SK-N-DZ (cell line): ENCODE data around the gene CCND1.

Source experiments
- DNase-seq: peaks from one replicate; pipeline ENCODE4 v3.0.0-alpha.2; 2015; ENCODE audit warnings: low spot score

The CCND1 gene

DNA sequence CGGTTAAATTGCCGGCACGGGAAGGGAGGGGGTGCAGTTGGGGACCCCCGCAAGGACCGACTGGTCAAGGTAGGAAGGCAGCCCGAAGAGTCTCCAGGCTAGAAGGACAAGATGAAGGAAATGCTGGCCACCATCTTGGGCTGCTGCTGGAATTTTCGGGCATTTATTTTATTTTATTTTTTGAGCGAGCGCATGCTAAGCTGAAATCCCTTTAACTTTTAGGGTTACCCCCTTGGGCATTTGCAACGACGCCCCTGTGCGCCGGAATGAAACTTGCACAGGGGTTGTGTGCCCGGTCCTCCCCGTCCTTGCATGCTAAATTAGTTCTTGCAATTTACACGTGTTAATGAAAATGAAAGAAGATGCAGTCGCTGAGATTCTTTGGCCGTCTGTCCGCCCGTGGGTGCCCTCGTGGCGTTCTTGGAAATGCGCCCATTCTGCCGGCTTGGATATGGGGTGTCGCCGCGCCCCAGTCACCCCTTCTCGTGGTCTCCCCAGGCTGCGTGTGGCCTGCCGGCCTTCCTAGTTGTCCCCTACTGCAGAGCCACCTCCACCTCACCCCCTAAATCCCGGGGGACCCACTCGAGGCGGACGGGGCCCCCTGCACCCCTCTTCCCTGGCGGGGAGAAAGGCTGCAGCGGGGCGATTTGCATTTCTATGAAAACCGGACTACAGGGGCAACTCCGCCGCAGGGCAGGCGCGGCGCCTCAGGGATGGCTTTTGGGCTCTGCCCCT is 529 bp upstream of the CCND1 start:
- DNase-seq, result peak; percentile 45

DNA sequence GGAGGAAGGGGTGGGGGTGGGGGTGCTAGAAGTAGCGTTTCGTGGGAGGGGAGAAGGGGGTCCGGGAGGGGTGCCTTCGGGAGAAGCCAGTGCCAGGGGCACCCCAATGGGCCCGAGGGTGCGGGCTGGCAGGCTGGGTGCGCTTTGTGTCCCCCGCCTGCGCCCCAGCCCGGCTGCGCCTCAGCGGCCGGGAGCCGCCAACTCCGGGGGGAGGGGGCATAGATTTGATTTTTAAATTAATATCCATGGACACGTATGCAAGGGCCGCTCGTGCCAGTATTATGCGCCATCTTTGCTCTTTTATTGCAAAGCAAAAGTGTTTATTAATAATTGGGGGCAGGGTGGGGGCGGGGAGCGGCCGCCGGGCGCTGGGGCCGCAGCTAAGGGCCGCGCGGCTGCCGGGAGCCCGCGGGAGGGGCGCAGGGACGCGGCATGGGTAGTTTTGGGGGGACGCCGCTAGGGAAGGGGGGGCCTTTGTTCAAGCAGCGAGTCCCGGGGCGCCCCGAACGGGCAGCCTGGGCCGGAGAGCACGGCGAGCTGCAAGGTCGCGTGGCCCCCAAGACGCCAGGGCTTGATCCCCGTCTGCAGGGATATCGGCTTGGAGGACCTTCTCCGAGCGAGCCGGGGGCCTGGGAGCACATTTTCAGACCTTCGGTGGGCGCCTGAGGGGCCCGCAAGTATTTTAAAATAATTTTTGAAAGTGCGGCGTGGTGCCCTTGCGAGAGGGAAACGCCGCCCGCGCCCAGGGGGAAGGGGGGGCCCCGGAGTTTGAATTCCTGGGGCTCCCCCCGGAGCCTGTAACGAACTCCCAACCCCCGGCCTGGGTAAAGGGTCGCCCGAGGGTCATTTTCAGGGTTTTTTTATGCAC is 959 bp downstream of the CCND1 start:
- no peak for DNase-seq

DNA sequence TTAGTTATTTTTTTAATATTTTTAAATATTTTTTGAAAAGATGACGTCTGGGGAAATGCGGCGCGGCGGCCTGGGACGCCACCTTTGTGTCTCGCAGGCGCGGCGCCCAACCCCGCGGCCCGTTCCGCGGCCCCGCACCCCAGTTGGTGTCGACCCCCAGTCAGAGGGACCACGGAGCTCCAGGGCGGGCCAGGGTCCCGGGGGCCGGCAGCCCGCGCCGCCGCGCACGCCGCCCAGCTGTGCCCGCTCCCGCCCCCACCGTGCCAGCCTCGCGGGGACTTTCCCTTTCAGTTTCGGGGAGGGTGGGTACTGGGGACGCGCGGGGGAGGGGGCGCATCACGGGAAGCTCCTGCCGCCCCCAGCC is 1.6 kb downstream of the CCND1 start:
- DNase-seq, result no peak

DNA sequence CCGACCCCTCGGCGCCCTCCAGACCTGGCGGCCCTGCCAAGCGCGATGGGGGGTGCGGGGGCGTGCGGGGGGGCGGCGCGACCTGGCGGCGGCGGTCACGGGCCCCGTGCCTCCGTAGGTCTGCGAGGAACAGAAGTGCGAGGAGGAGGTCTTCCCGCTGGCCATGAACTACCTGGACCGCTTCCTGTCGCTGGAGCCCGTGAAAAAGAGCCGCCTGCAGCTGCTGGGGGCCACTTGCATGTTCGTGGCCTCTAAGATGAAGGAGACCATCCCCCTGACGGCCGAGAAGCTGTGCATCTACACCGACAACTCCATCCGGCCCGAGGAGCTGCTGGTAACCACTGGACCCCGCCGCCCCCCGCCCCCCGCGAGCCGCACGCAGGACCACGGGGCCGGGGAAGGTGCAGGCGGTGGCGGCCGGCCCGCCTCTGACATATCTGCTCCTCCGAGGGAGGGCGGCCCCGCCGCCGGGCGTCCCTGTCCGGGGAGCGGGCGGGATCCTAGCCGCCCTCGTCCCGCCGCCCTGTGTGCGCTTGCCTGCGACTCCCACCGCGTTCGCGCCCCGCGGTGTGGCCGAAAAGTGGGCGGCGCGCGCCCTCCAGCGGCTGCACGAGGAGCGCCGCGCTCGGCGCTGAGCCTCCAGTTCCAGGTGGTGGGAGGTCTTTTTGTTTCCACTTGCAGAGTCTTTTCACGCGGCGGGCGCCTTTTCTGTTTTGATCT is 2.1 kb downstream of the CCND1 start:
- DNase-seq, result peak; percentile 74

DNA sequence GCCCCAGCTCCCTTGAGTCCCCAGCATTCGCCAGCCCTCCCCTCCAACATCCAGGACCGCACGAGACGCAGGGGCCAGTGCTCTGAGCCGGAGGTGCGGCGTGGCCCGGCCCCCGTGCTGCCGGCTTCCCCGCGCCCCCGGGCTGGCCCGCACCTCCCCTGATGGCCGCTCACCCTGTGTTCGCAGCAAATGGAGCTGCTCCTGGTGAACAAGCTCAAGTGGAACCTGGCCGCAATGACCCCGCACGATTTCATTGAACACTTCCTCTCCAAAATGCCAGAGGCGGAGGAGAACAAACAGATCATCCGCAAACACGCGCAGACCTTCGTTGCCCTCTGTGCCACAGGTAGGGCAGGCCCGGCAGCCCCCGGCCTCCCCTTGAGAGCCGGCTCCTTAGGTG is 2.7 kb downstream of the CCND1 start:
- DNase-seq, result no peak

DNA sequence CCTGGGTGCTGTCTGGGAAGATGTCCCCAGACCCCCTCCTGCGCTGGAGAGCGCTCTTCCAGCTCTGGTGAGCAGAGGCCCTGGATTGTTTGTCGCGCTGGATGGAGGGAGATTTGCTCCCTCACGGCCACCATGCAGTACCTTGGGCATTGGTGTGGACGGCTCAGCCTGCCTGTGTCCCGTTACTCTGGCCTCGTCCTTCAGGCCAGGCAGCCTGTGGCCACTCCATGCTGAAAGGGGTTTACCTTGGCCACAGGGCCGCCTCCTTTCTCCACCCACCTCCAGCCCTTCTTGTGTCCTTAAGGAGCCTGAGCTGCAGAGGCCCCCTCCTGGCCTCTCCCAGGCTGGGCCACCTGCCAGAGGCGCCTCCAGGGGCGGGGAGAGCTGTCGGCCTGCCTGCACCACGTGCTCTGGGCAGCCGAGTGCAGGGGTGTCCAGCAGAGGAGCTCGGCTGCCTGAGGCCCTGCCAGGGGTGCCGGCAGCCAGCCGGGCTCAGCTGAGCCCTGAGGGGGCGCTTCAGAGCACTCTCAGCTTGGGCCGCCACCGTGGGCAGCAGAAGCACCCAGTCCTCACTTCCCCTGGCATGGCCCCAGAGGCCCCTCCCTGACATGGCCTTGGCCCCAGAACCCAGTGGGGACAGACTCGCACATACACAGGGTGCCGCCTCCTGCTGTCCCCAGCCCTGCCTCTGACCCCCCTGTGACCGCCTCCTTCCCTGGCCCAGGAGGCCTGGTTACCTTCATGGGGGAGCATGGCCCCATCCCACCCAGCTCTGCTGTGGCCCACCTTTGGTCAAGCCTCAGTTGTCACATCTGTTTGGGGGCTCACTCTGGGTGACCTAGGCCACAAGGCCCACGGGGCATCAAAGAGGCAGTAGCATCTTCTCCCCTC is 3.4 kb downstream of the CCND1 start:
- DNase-seq, result peak; percentile 64

DNA sequence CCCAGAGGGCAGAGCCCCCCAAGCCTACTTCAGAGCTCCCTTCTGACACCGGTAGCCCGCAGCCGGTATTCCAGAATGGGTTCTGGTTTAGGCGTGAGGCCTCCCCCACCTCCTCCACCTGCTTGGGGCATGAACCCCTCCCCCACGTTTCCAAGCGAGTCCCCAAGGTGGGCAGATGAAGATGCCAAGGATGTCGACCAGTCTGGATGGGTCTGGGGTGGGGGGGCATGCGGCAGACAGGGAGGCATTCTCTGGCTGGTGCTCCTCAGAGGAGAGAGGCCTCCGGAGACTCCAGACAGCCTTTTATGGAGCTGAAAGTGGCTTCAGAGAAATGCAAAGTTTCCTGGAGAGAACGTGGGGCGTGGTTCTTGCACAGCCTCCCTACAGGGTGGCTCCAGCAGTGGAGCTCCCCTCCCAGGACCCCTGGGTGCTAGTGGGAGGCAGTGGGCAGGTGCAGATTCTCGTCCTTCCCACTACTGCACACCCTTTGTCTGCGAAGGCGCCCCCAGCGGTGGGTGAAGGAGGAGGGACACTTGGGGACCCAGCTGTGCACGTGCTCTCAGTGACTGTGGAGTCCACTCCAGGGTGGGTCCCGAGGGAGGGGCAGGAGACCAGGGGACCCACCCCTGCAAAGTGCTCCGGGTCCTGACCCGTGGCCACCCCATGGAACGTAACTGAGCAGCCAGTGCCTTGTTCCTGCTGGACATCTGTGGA is 4.2 kb downstream of the CCND1 start:
- DNase-seq, result peak; percentile 66

DNA sequence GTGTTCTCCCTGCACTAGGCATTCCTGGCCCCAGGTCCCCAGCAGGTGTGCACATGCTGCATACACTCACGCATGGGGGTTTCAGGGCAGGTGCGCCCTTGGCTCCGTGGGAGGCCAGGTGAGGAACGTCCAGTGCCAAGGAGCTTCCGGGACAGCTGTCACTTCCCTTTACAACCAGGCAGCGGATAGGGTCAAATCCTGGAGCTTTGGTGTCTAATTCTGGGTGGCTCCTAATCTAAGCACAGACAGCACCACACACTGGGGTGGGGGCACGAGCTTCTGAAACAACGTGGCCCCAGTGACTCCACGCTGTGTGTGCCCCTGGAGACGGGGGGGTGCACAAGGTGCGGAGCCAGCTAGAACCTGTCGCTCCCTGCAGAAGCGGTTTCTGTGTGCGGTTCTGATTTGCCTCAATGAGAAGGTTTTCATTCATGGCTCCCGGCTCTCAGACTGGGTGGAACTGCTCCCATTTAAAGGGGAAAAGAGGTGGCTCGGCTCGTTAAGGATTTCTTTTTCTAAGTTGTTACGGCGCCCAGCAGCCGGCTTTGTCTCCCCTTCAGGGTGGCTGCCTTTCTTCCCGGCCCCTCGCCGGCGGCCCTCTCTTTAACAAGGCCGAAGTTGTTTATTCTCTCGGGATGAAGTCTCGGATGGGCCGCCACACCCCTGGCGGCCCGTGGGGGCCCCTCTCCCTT is 5.0 kb downstream of the CCND1 start:
- peak; percentile 25 for DNase-seq

DNA sequence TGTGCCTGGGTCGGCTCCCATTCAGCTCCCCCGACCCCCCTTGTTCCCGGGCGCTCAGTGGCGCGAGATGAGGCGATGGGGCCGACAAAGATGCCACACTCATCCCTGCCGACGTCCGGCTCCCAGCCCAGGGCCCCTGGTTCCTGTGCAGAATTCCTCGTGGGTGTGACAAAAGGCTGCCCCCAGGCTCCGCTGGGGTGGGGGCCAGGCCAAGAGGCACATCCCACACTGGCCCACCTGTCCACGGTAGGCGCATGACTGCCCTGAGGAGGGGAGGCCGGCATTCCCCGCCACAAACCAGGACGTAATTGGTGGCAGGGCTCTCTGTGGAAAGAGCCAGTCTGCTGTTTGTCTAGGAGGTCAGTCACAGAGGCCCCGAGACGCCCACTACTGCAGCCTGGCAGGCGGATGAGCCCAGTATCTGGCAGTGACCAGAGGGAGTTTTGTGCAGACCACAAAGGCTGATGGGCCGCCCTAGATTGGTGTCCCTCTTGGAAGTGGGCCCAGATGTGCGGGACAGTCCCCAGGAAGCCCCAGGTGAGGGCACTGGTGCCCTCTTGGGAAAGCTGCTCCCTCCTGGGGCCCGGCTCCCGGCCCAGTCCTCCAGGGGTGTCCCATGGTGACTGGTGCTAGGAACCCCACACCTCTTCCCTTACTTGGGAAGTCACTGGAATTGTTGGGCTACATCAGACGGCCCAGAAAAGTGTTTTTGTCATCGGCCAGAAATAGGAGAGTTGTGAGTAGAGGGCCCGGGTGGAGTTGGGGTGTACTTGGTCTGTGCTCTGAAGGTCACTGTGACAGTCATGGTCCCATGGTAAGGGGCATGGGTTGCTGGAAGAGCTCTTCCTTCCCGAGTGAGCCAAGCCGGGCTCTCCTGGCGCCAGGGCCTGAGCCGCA is 5.8 kb downstream of the CCND1 start:
- peak; percentile 33 for DNase-seq

DNA sequence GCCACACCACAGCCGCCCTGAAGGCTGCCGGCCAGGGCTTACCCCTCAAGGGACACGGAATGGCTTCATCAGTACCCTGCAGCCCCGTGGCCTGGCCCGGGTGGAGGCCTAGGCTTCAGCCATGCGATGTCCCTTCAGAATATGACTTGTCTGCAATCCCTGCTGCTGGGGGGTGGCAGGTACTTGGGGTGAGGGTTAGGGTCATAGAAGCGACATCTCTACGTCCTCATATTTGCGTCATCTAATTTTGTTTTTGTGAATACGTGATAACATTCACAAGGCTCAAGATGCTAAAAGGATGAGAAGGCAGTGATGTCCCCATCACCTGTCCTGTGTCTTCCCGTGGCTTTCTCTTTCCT is 6.4 kb downstream of the CCND1 start:
- peak; percentile 29 for DNase-seq

DNA sequence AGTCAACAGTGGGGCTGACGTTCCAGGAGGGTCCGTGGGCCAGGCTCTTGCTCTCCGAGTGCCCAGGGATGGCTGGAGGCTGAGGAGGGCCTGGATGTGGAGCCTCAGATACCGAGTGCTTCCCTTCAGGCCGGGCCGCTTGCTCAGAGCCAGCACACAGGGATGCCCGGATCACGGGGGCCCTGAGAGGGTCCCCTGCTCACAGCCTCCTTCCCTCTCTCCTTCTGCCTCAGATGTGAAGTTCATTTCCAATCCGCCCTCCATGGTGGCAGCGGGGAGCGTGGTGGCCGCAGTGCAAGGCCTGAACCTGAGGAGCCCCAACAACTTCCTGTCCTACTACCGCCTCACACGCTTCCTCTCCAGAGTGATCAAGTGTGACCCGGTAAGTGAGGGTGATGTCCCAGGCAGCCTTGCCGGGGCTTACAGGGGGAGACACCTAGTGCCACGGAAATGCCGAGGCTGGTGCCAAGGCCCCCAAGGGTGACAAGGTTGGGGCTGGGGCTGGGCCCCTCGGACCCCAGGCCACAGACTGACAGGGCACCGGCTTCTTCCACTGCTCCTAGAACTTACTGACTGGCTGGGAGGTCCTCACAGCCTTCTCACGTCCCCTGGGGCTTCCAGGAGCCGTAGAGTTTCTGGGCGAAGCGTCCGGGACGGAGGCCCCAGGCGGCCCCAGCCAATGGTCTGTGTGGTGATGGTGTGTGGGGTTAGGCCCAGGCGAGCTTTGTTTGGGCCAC is 7.0 kb downstream of the CCND1 start:
- DNase-seq, result peak; percentile 29

DNA sequence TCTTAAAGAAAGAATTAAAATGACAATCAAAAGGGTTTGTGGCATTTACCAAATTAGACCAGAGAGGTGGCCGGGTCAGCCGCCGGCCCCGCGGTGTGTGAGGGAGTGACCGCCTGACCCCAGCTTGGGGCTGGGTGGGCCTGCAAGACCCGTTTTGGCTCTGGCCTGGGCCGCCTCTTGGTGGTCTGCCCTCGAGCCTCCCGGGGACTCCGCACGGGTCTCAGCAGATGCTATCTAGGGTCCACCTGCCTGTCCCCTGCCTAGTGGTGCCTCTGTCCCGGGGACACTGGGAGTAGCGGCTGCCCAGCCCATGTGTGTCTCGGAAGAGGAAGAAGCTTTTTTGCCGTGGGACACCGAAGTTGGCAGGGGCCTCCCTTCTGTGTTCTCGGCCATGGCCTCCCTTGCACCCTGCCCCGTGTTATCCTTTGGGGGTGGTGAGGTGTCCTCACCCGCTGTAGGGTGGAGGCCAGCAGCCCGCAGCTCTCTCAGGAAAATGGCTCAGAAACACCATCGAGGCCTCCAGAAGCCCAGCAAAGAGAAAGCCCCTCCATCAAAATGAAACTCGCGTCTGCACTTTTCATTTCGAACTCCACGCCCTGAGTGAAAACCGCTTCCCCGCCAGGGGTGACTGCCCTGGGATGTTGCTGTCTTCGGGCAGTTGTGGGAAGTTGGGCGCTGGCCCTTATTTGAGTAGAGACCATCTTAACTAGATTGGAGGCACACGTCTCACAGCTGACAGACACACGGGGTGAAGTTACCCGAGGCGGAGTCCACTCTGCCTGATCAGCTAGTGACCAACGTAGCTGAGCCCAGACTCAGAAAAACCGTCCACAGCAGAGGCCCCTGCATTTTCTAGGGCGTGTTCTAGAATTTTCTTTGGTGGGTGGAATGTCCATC is 8.0 kb downstream of the CCND1 start:
- DNase-seq, result peak; percentile 35

DNA sequence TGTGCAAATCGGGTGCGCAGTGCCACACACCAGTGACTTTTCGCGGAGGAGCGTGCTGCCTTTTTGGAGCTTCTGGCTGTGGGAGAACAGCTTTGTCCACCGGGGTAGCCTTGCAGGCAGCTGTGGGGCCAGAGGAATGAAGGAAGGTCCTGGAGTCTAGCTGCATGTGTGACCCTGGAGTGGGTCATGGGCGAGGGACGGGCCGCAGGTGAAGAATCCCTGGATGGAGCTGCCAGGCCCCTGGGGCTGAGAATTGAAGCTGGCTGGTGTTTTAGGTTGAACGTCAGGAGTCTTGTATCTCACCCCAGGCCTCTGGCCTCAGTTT is 8.6 kb downstream of the CCND1 start:
- no peak for DNase-seq

DNA sequence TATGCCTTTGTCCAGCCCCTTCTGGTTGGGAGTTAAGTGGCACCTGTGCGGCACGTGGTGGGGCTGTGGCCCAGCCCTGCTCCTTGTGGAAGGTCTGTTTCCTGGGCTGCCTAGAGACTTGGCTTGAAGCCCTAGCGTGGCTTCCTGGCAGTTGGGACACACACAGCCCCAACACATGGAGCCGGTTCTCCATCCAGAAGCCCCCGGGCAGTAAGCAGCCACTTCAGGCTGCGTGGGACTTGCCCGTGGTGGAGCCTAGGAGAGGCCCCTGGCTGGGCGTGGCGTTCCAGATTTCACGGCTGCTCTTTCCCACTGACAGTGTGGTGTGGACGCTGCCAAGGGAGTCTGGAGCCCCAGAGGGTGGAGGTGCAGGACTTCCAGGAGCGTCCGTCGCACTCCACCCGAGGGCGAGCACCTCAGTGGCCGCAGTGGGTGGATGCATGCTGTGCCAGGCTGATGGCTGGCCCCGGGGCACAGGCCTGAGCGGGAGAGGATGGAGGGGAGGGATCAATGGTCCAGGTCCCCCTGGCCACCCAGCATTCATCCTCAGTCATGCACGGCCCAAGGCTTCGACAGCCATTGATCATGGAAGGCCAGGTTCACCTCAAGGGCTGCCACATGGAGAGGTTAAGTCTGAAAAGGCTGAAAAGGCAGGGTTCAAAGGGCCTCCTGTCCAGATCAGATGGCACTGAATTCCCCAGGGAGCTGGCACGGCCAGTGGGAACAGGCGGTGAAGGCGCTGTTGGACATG is 9.3 kb downstream of the CCND1 start:
- peak; percentile 23 for DNase-seq

DNA sequence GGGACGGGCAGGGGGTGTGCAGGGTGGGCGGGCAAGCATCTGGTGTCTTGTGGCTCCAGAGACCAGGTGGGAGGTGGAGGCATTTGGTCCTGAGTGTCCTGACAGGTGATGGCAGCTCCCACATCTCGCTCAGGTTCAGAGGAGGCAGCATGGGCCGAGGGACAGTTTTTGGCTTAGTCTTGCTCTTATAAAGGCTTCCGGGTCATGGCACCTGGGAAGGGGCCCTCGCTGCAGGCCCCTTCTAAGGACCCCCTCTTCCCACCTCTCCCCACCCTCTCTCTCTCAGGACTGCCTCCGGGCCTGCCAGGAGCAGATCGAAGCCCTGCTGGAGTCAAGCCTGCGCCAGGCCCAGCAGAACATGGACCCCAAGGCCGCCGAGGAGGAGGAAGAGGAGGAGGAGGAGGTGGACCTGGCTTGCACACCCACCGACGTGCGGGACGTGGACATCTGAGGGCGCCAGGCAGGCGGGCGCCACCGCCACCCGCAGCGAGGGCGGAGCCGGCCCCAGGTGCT is 9.9 kb downstream of the CCND1 start:
- peak; percentile 23 for DNase-seq

DNA sequence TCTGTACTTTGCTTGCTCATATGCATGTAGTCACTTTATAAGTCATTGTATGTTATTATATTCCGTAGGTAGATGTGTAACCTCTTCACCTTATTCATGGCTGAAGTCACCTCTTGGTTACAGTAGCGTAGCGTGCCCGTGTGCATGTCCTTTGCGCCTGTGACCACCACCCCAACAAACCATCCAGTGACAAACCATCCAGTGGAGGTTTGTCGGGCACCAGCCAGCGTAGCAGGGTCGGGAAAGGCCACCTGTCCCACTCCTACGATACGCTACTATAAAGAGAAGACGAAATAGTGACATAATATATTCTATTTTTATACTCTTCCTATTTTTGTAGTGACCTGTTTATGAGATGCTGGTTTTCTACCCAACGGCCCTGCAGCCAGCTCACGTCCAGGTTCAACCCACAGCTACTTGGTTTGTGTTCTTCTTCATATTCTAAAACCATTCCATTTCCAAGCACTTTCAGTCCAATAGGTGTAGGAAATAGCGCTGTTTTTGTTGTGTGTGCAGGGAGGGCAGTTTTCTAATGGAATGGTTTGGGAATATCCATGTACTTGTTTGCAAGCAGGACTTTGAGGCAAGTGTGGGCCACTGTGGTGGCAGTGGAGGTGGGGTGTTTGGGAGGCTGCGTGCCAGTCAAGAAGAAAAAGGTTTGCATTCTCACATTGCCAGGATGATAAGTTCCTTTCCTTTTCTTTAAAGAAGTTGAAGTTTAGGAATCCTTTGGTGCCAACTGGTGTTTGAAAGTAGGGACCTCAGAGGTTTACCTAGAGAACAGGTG is 11.1 kb downstream of the CCND1 start:
- no peak for DNase-seq
